Endothelial cell of umbilical vein (primary cell): ENCODE measurements around the gene B3GNT9. TPM values are rescaled to one million over a fixed set of nuclear protein-coding genes. Genes with fewer than 3 reads are reported as not detected.
A peak's percentile ranks its signal among the peaks of the same experiment; 100 is the strongest.

Experiments
- BruUV-seq: library from RNA; stranded (reverse); fragments of 400-500 nt; replicated peaks from 2 replicates; lab custom pipeline; 2021; lab: Mats Ljungman, UMichigan
- CTCF ChIA-PET: fragments of 300-600, 350-600 bp; sonication (Branson Sonifier 250); formaldehyde crosslinking; loops from one replicate; lab custom pipeline; 2021; ENCODE audit warnings: antibody characterized with exemption, inconsistent platforms; lab: Charles Lee
- POLR2A ChIA-PET: fragments of 300-600, 350-600 bp; sonication (Branson Sonifier 250); formaldehyde crosslinking; loops from one replicate; lab custom pipeline; 2021; ENCODE audit warnings: antibody characterized with exemption, inconsistent platforms; lab: Charles Lee
- DNase-seq: peaks from one replicate; pipeline ENCODE4 v3.0.0-alpha.2; 2011; ENCODE audit warnings: low read depth, low spot score
- FAIRE-seq: peaks from 2 replicates; lab custom pipeline; 2011; peaks lifted over from hg19 to GRCh38; lab: Jason Lieb, UNC
- H2AFZ ChIP-seq: 2 replicates; pipeline ENCODE4 v1.6.0; 2012; ENCODE audit warnings: low read depth, low read length, control low read depth, inconsistent platforms
- H3K27ac ChIP-seq: 2 replicates; pipeline ENCODE4 v1.5.1; 2011; ENCODE audit warnings: low read depth, mild to moderate bottlenecking, control low read depth, low read length, moderate library complexity; ENCODE audit not compliant: insufficient read depth
- H3K27me3 ChIP-seq, 2 experiments: 2 replicates each; pipeline versions ENCODE4 v1.6.0 to v1.6.1; 2011; ENCODE audit warnings: low read length in 2 of 2, mixed read lengths in 1 of 2; ENCODE audit not compliant: control insufficient read depth in 2 of 2, insufficient read depth in 2 of 2
- H3K36me3 ChIP-seq, 2 experiments: 2 replicates in 1 of 2; 3 replicates in 1 of 2; pipeline ENCODE4 v1.5.1; 2011; ENCODE audit warnings: low read length in 2 of 2, mild to moderate bottlenecking in 1 of 2, moderate library complexity in 1 of 2; ENCODE audit not compliant: control insufficient read depth in 2 of 2, insufficient read depth in 2 of 2; ENCODE audit errors: extremely low read depth in 1 of 2
- H3K4me1 ChIP-seq: 3 replicates; pipeline ENCODE4 v1.5.1; 2011; ENCODE audit warnings: mild to moderate bottlenecking, low read length; ENCODE audit not compliant: control insufficient read depth, insufficient read depth; ENCODE audit errors: extremely low read depth
- H3K4me2 ChIP-seq: 2 replicates; pipeline ENCODE4 v1.6.1; 2011; ENCODE audit warnings: low read length, control low read depth, mixed read lengths; ENCODE audit not compliant: insufficient read depth
- H3K4me3 ChIP-seq, 3 experiments: fragments of 200-600 bp in 1 of 3; sonication (generic), shearing (Covaris generic) in 1 of 3; replicated peaks in 1 of 3; 2 replicates each; pipeline ENCODE4 v1.5.1; 2011 to 2016; ENCODE audit warnings: control low read depth in 3 of 3, low read length in 3 of 3, mild to moderate bottlenecking in 2 of 3, inconsistent platforms in 1 of 3, low read depth in 1 of 3, moderate library complexity in 1 of 3; ENCODE audit not compliant: insufficient read depth in 1 of 3
- H3K79me2 ChIP-seq: 2 replicates; pipeline ENCODE4 v1.6.0; 2012; ENCODE audit warnings: low read length, inconsistent platforms; ENCODE audit not compliant: control insufficient read depth, insufficient read depth
- H3K9ac ChIP-seq: replicated peaks from 2 replicates; pipeline ENCODE3; 2011; ENCODE audit warnings: low read length, control low read depth; ENCODE audit not compliant: insufficient read depth; ENCODE audit errors: extremely low read depth
- H3K9me1 ChIP-seq: replicated peaks from 3 replicates; pipeline ENCODE4 v1.6.0; 2011; ENCODE audit warnings: mild to moderate bottlenecking, low read length; ENCODE audit not compliant: control insufficient read depth, insufficient read depth; ENCODE audit errors: extremely low read depth
- H3K9me3 ChIP-seq: replicated peaks from 2 replicates; pipeline ENCODE4 v1.5.1; 2012; ENCODE audit warnings: low read length, inconsistent platforms; ENCODE audit not compliant: control insufficient read depth, insufficient read depth
- H4K20me1 ChIP-seq: replicated peaks from 2 replicates; pipeline ENCODE3; 2011; ENCODE audit warnings: mild to moderate bottlenecking, low read length; ENCODE audit not compliant: control insufficient read depth, insufficient read depth; ENCODE audit errors: extremely low read depth
- EZH2 ChIP-seq: IDR thresholded peaks from 2 replicates; pipeline ENCODE4 v1.6.1; 2012; ENCODE audit warnings: borderline replicate concordance, low read depth, mild to moderate bottlenecking, moderate library complexity, low read length, inconsistent platforms; ENCODE audit not compliant: severe bottlenecking
- FOS ChIP-seq: IDR thresholded peaks from 2 replicates; pipeline ENCODE4 v1.6.1; 2011; ENCODE audit warnings: mild to moderate bottlenecking, low read length, moderate library complexity, borderline replicate concordance; ENCODE audit not compliant: insufficient read depth
- GATA2 ChIP-seq: IDR thresholded peaks from 2 replicates; pipeline ENCODE4 v1.7.0; 2011; ENCODE audit warnings: low read depth, mild to moderate bottlenecking, moderate library complexity, mixed read lengths, low read length; ENCODE audit not compliant: insufficient read length, insufficient read depth
- JUN ChIP-seq: IDR thresholded peaks from 2 replicates; pipeline ENCODE4 v1.6.1; 2011; ENCODE audit warnings: borderline replicate concordance, low read depth; ENCODE audit not compliant: insufficient read length, insufficient read depth
- MAX ChIP-seq: IDR thresholded peaks from 2 replicates; pipeline ENCODE4 v1.6.1; 2011; ENCODE audit not compliant: insufficient read depth, insufficient read length
- MYC ChIP-seq: IDR thresholded peaks from one replicate; pipeline ENCODE4 v1.6.1; 2011; ENCODE audit warnings: mild to moderate bottlenecking, low read depth, low read length
- POLR2A ChIP-seq: IDR thresholded peaks from 2 replicates; pipeline ENCODE4 v1.6.1; 2012; ENCODE audit warnings: low read depth, mild to moderate bottlenecking, control low read depth, low read length
- POLR2AphosphoS5 ChIP-seq: IDR thresholded peaks from 2 replicates; pipeline ENCODE4 v1.6.1; 2012; ENCODE audit warnings: low read depth, mild to moderate bottlenecking, control low read depth, low read length, moderate library complexity; ENCODE audit not compliant: insufficient read depth
- dilution Hi-C: fragments of 300-500 bp; cut with MboI; formaldehyde crosslinking; loops from one replicate; pipeline ENCODE4 v1.15.0; 2019; ENCODE audit warnings: low sequenced_read_pairs; ENCODE audit not compliant: extremely low pct_ligation_motif_present
- intact Hi-C: fragments of 100-400 bp; cut with micrococcal nuclease; formaldehyde crosslinking; loops from one replicate; pipeline ENCODE4 v1.10.0; 2022
- polyA plus RNA-seq, 4 experiments: library from polyadenylated mRNA; depleted of rRNA in 3 of 4; stranded (reverse) in 3 of 4; unstranded in 1 of 4; fragments of >200 nt; gene quantifications; 2 replicates each; pipeline versions ENCODE4 v1.2.1 to v1.2.3, GENCODE V29; 2011 to 2012; ENCODE audit warnings: missing spikeins in 1 of 4
- total RNA-seq: library from RNA; stranded (reverse); gene quantifications from 2 replicates; pipeline ENCODE4 v1.2.3, GENCODE V29; 2021
- TF ChIP-seq, protein P1 (sequence below), 2 donors: IDR thresholded peaks; 1 replicate in 1 of 2; 2 replicates in 1 of 2; pipeline ENCODE4 v1.5.1; 2011; ENCODE audit warnings: low read length in 2 of 2, mild to moderate bottlenecking in 2 of 2, moderate library complexity in 2 of 2, control low read depth in 1 of 2, inconsistent platforms in 1 of 2, low read depth in 1 of 2; ENCODE audit not compliant: insufficient read depth in 1 of 2; ENCODE audit errors: extremely low read depth in 1 of 2

Gene B3GNT9
- total and polyA plus RNA-seq, 2 donors (not counting 3 experiments of a cell fraction or from before 2014, with no cell fraction given) = 4.0 to 6.4 TPM

GRCh38 chr16:67191411-67191994, 40.7 kb upstream of the B3GNT9 start:
- TF ChIP-seq FOS (no peak), MYC (no peak), POLR2A (no peak), GATA2 (no peak), EZH2 (no peak), JUN (no peak), MAX (no peak), POLR2AphosphoS5 (no peak)
- TF ChIP-seq, protein P1, sequence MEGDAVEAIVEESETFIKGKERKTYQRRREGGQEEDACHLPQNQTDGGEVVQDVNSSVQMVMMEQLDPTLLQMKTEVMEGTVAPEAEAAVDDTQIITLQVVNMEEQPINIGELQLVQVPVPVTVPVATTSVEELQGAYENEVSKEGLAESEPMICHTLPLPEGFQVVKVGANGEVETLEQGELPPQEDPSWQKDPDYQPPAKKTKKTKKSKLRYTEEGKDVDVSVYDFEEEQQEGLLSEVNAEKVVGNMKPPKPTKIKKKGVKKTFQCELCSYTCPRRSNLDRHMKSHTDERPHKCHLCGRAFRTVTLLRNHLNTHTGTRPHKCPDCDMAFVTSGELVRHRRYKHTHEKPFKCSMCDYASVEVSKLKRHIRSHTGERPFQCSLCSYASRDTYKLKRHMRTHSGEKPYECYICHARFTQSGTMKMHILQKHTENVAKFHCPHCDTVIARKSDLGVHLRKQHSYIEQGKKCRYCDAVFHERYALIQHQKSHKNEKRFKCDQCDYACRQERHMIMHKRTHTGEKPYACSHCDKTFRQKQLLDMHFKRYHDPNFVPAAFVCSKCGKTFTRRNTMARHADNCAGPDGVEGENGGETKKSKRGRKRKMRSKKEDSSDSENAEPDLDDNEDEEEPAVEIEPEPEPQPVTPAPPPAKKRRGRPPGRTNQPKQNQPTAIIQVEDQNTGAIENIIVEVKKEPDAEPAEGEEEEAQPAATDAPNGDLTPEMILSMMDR (IDR thresholded peaks at IDR 0.05; ENCODE audit: extremely low read depth in 1 of 2, insufficient read depth in 1 of 2, low read depth in 1 of 2, low read length in 2 of 2) = no peak
- dilution Hi-C loops = no loop called here
- H3K9me3 ChIP-seq = no peaks in the 10 kb centered on the region
- H3K27ac ChIP-seq = no peak overlapping the region
- intact Hi-C loops = loop anchor here (5.0 to 10.0 kb wide), 2 partner anchors 36 to 203 kb away; partner anchors contain the start of genes TMEM208 and TPPP3
- peaks cover 36% of the 10 kb centered on the region for H3K4me1 ChIP-seq
- DNase-seq = no peak
- H3K9ac ChIP-seq = no peak overlapping the region
- H4K20me1 ChIP-seq = no peaks in the 10 kb centered on the region
- no TSS peak for BruUV-seq
- no peaks in the 10 kb centered on the region for H3K9me1 ChIP-seq
- ChIA-PET CTCF (no interaction called here), POLR2A (no interaction called here)
- peaks cover 9 to 21% of the 10 kb centered on the region in 2 experiments for H3K36me3 ChIP-seq
- FAIRE-seq = no peak
- peak overlapping the region; percentile 19 for H2AFZ ChIP-seq
- H3K27me3 ChIP-seq = no peaks in the 10 kb centered on the region
- H3K4me3 ChIP-seq = peak overlapping the region in 2 of 3 experiments; percentile 10 to 54
- peaks cover 43% of the 10 kb centered on the region for H3K79me2 ChIP-seq
- peak overlapping the region; percentile 12 for H3K4me2 ChIP-seq
